DOHH2 (cell line): ENCODE data around the gene WDFY4.

Source experiments
- H3F3A ChIP-seq: fragments of 200-600 bp; sonication (generic), shearing (Covaris generic); 2 replicates; pipeline ENCODE4 v1.6.0; 2016; ENCODE audit warnings: antibody characterized with exemption, mild to moderate bottlenecking; ENCODE audit not compliant: control insufficient read depth, insufficient read depth
- H3K27ac ChIP-seq: fragments of 200-600 bp; sonication (generic); 2 replicates; pipeline ENCODE4 v1.5.1; 2014; ENCODE audit warnings: low read depth, mild to moderate bottlenecking, low read length, moderate library complexity
- H3K27me3 ChIP-seq: fragments of 200-600 bp; sonication (generic); 2 replicates; pipeline ENCODE4 v1.6.1; 2014; ENCODE audit warnings: mild to moderate bottlenecking, low read length, mixed read lengths; ENCODE audit not compliant: control insufficient read depth
- H3K36me3 ChIP-seq: fragments of 200-600 bp; sonication (generic); 2 replicates; pipeline ENCODE4 v1.6.1; 2014; ENCODE audit warnings: mild to moderate bottlenecking, low read length, moderate library complexity, mixed read lengths; ENCODE audit not compliant: control insufficient read depth
- H3K4me1 ChIP-seq: fragments of 200-600 bp; sonication (generic); 2 replicates; pipeline ENCODE4 v1.6.1; 2014; ENCODE audit warnings: mild to moderate bottlenecking, low read length, mixed read lengths; ENCODE audit not compliant: control insufficient read depth
- H3K4me2 ChIP-seq: fragments of 200-600 bp; sonication (generic); 2 replicates; pipeline ENCODE4 v1.6.0; 2014; ENCODE audit warnings: mild to moderate bottlenecking, low read length, moderate library complexity
- H3K4me3 ChIP-seq: fragments of 200-600 bp; sonication (generic); 2 replicates; pipeline ENCODE4 v1.5.1; 2014; ENCODE audit warnings: mild to moderate bottlenecking, low read length, mixed read lengths
- H3K79me2 ChIP-seq: fragments of 200-600 bp; sonication (generic); 2 replicates; pipeline ENCODE4 v1.6.1; 2014; ENCODE audit warnings: mild to moderate bottlenecking, low read length, mixed read lengths; ENCODE audit not compliant: control insufficient read depth
- H3K9me2 ChIP-seq: fragments of 200-600 bp; sonication (generic); replicated peaks from 2 replicates; pipeline ENCODE4 v1.6.1; 2014; ENCODE audit warnings: mild to moderate bottlenecking, low read length, mixed read lengths; ENCODE audit not compliant: control insufficient read depth
- H3K9me3 ChIP-seq: fragments of 200-600 bp; sonication (generic); 2 replicates; pipeline ENCODE4 v1.6.1; 2014; ENCODE audit warnings: antibody characterized with exemption, low read length, mixed read lengths; ENCODE audit not compliant: control insufficient read depth, insufficient read depth
- H4K20me1 ChIP-seq: fragments of 200-600 bp; sonication (generic); 2 replicates; pipeline ENCODE4 v1.6.0; 2014; ENCODE audit warnings: low read depth, mild to moderate bottlenecking, antibody characterized with exemption, low read length, moderate library complexity; ENCODE audit not compliant: control insufficient read depth, insufficient read depth
- CTCF ChIP-seq: fragments of 200-600 bp; sonication (generic); IDR thresholded peaks from one replicate; pipeline ENCODE4 v1.5.1; 2014; ENCODE audit warnings: antibody characterized with exemption, mild to moderate bottlenecking, low read depth, low read length; ENCODE audit not compliant: poor library complexity, severe bottlenecking
- EZH2phosphoT487 ChIP-seq: fragments of 200-600 bp; sonication (generic); IDR thresholded peaks from 2 replicates; pipeline ENCODE4 v1.6.1; 2017; ENCODE audit warnings: borderline replicate concordance, mild to moderate bottlenecking, antibody characterized with exemption, low read length, moderate library complexity, mixed read lengths

Gene WDFY4

GRCh38 chr10:48691812-48692528 lies 7.3 kb downstream of the WDFY4 start:
- peaks cover 100% of the 10 kb centered on the region for H3K79me2 ChIP-seq
- no peak overlapping the region for H3K4me2 ChIP-seq
- H3K36me3 ChIP-seq: peaks cover 74% of the 10 kb centered on the region

GRCh38 chr10:48692748-48693147 lies 8.1 kb downstream of the WDFY4 start:
- Histone ChIP-seq H3F3A (no peaks in the 10 kb centered on the region), H3K4me3 (no peak overlapping the region), H3K9me2 (no peaks in the 10 kb centered on the region), H3K9me3 (no peaks in the 10 kb centered on the region), H3K4me1 (peaks cover 18% of the 10 kb centered on the region), H3K79me2 (peaks cover 100% of the 10 kb centered on the region), H3K4me2 (no peak overlapping the region), H4K20me1 (0 out of 2 replicates have a peak, but pooled peaks cover 11% of the 10 kb centered on the region), H3K27me3 (no peaks in the 10 kb centered on the region), H3K27ac (no peak overlapping the region), H3K36me3 (peaks cover 79% of the 10 kb centered on the region)
- no peak for TF ChIP-seq CTCF
- TF ChIP-seq EZH2phosphoT487: no peak

More at GRCh38 chr10:48691812-48692528, 7.3 kb downstream of the WDFY4 start:
- Histone ChIP-seq H4K20me1 (0 out of 2 replicates have a peak, but pooled peaks cover 9% of the 10 kb centered on the region), H3K4me3 (no peak overlapping the region), H3K27me3 (no peaks in the 10 kb centered on the region), H3K9me3 (no peaks in the 10 kb centered on the region), H3K27ac (no peak overlapping the region), H3K9me2 (no peaks in the 10 kb centered on the region), H3F3A (no peaks in the 10 kb centered on the region), H3K4me1 (peaks cover 24% of the 10 kb centered on the region)
- TF ChIP-seq EZH2phosphoT487: no peak
- TF ChIP-seq CTCF: no peak

- H4K20me1 ChIP-seq: 0 out of 2 replicates have a peak, but pooled peaks cover 11% of the 10 kb centered on the region
Observed at GRCh38 chr10:48693206-48693605, 8.5 kb downstream of the WDFY4 start.

More at GRCh38 chr10:48693206-48693605, 8.5 kb downstream of the WDFY4 start:
- no peaks in the 10 kb centered on the region for H3K27me3 ChIP-seq
- peaks cover 14% of the 10 kb centered on the region for H3K4me1 ChIP-seq
- no peaks in the 10 kb centered on the region for H3K9me2 ChIP-seq
- no peak overlapping the region for H3K4me3 ChIP-seq
- no peaks in the 10 kb centered on the region for H3K9me3 ChIP-seq
- H3K36me3 ChIP-seq: peaks cover 80% of the 10 kb centered on the region
- H3K27ac ChIP-seq: no peak overlapping the region
- TF ChIP-seq CTCF (no peak), EZH2phosphoT487 (no peak)
- H3K79me2 ChIP-seq: peaks cover 100% of the 10 kb centered on the region
- H3K4me2 ChIP-seq: no peak overlapping the region
- no peaks in the 10 kb centered on the region for H3F3A ChIP-seq
